ENCODE results near the gene ANO2. TPM values are rescaled to one million over a fixed set of nuclear protein-coding genes. Genes with fewer than 3 reads are reported as not detected.

Gene ANO2
- polyA plus RNA-seq, 1 donor = 4.0 TPM

- no peak for DNase-seq (ENCODE audit: low read depth)
These were observed 428.5 kb downstream of the ANO2 start for GRCh38 chr12:5516371-5517241.

GRCh38 chr12:5515458-5515857, 429.6 kb downstream of the ANO2 start:
- DNase-seq (ENCODE audit: low read depth) = no peak

- no peak for DNase-seq (ENCODE audit: low read depth)
These were observed 430.5 kb downstream of the ANO2 start for GRCh38 chr12:5514545-5514944.

- no peak for DNase-seq (ENCODE audit: low read depth)
These were observed 431.0 kb downstream of the ANO2 start for GRCh38 chr12:5514016-5514415.

- no peak for DNase-seq (ENCODE audit: low read depth)
These were observed 431.7 kb downstream of the ANO2 start for GRCh38 chr12:5513406-5513805.

Other genes with a start within 250 kb of the ANO2 start
- gene VWF, start 179.4 kb upstream of the ANO2 start, polyA plus RNA-seq (ENCODE audit: insufficient read length) = 41.9 TPM